Measurements from ENCODE around the gene UAP1L1. TPM values are rescaled to one million over a fixed set of nuclear protein-coding genes. Genes with fewer than 3 reads are reported as not detected.

UAP1L1 gene
- total RNA-seq, 1 donor from 2014 or later, result 5.4 TPM

- no peak for DNase-seq (ENCODE audit: extremely low spot score, unreplicated experiment)
- no peaks in the 10 kb centered on the region for H3K27me3 Mint-ChIP-seq
- TF ChIP-seq CTCF (conservative IDR thresholded peaks at IDR 0.05), result no peak
- H3K9me3 Mint-ChIP-seq, result no peaks in the 10 kb centered on the region
- H3K27ac Mint-ChIP-seq, result no peak overlapping the region
- H3K4me1 Mint-ChIP-seq (ENCODE audit: unreplicated experiment), result peaks cover 8% of the 10 kb centered on the region
- no peaks in the 10 kb centered on the region for H3K36me3 Mint-ChIP-seq
- H3K4me3 Mint-ChIP-seq, result no peak overlapping the region
Observed at GRCh38 chr9:137089232-137089947, 12.1 kb downstream of the UAP1L1 start.

GRCh38 chr9:137095664-137096517, 18.6 kb downstream of the UAP1L1 start:
- no peak overlapping the region for H3K4me3 Mint-ChIP-seq
- peaks cover 5% of the 10 kb centered on the region for H3K36me3 Mint-ChIP-seq
- no peaks in the 10 kb centered on the region for H3K27me3 Mint-ChIP-seq
- TF ChIP-seq CTCF (conservative IDR thresholded peaks at IDR 0.05), result no peak
- no peaks in the 10 kb centered on the region for H3K4me1 Mint-ChIP-seq (ENCODE audit: unreplicated experiment)
- no peak for DNase-seq (ENCODE audit: extremely low spot score, unreplicated experiment)
- H3K9me3 Mint-ChIP-seq, result no peaks in the 10 kb centered on the region
- no peak overlapping the region for H3K27ac Mint-ChIP-seq

- no peak overlapping the region for H3K27ac Mint-ChIP-seq
- peaks cover 5% of the 10 kb centered on the region for H3K36me3 Mint-ChIP-seq
- no peaks in the 10 kb centered on the region for H3K9me3 Mint-ChIP-seq
- TF ChIP-seq CTCF (conservative IDR thresholded peaks at IDR 0.05), result no peak
- H3K27me3 Mint-ChIP-seq, result no peaks in the 10 kb centered on the region
- H3K4me3 Mint-ChIP-seq, result no peak overlapping the region
- no peak for DNase-seq (ENCODE audit: extremely low spot score, unreplicated experiment)
- no peaks in the 10 kb centered on the region for H3K4me1 Mint-ChIP-seq (ENCODE audit: unreplicated experiment)
Observed at GRCh38 chr9:137096785-137097546, 19.6 kb downstream of the UAP1L1 start.

- TF ChIP-seq CTCF (conservative IDR thresholded peaks at IDR 0.05), result no peak
- no peaks in the 10 kb centered on the region for H3K4me1 Mint-ChIP-seq (ENCODE audit: unreplicated experiment)
- H3K9me3 Mint-ChIP-seq, result no peaks in the 10 kb centered on the region
- no peak for DNase-seq (ENCODE audit: extremely low spot score, unreplicated experiment)
- H3K36me3 Mint-ChIP-seq, result peaks cover 5% of the 10 kb centered on the region
- H3K27ac Mint-ChIP-seq, result no peak overlapping the region
- H3K4me3 Mint-ChIP-seq, result no peak overlapping the region
- H3K27me3 Mint-ChIP-seq, result no peaks in the 10 kb centered on the region
Observed at GRCh38 chr9:137097761-137098462, 20.6 kb downstream of the UAP1L1 start.

- TF ChIP-seq CTCF (conservative IDR thresholded peaks at IDR 0.05), result no peak
- Mint-ChIP-seq H3K36me3 (peaks cover 12% of the 10 kb centered on the region), H3K27ac (no peak overlapping the region), H3K27me3 (no peaks in the 10 kb centered on the region), H3K4me1 (ENCODE audit: unreplicated experiment) (no peaks in the 10 kb centered on the region), H3K9me3 (no peaks in the 10 kb centered on the region), H3K4me3 (no peak overlapping the region)
- no peak for DNase-seq (ENCODE audit: extremely low spot score, unreplicated experiment)
Observed at GRCh38 chr9:137099231-137099630, 21.9 kb downstream of the UAP1L1 start.
